ENCODE results near the gene PPP2R3C.
"Not testable (repeated sequence)": the region's sequence is repeated elsewhere in the genome, so short reads cannot be mapped to it uniquely, and the experiment has no call there.

PPP2R3C gene

DNA sequence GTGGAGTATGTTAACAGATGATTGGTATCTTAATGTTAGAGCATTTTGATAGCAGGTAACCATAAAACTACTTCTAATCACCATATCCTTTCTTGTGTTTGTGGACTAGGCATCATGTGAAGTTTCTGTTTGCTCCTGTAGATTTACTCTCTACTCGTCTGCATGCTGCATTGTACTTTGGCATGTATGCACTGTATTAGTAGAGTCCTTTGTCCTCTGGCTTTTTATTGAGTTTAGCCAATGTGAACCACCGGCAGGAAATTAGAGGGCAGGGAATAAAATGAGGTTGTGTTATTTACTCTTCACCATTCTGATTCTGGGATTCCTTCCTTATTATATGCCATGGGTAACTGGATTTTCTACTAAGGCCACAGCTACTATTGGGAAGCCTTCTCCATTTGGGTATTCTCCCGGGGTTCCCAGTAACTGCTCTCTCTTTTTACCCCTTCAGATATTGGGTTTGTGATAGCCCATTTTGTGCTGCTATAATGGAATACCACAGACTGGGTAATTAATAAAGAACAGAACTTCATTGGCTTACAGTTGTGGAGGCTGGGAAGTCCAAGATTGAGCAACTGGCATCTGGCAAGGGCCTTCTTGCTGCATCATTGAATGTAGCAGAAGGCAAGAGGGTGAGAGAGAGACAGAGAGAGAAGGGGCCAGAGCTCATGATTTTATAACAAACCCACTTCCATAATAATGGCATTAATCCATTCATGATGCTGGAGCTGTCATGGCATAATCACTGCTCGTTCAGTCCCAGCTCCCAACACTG, 53.4 kb downstream of the PPP2R3C start:
- no peaks in the 10 kb centered on the region for H4K20me1 ChIP-seq (ENCODE audit: control insufficient read depth, insufficient read depth, low read depth, low read length)
- H3K27ac ChIP-seq (ENCODE audit: low read depth, low read length), result no peak overlapping the region
- no peak overlapping the region for H3K4me3 ChIP-seq (ENCODE audit: low read length)
- H3K9me2 ChIP-seq (replicated peaks; ENCODE audit: control insufficient read depth, low read length), result no peaks in the 10 kb centered on the region
- H3K4me2 ChIP-seq (ENCODE audit: low read length), result no peak overlapping the region
- no peaks in the 10 kb centered on the region for H3K36me3 ChIP-seq (ENCODE audit: control insufficient read depth, low read length)
- peaks cover 19% of the 10 kb centered on the region for H3K4me1 ChIP-seq (ENCODE audit: control insufficient read depth, low read length)
- H3K79me2 ChIP-seq (ENCODE audit: control insufficient read depth, low read length), result no peaks in the 10 kb centered on the region
- TF ChIP-seq CTCF (IDR thresholded peaks at IDR 0.05; ENCODE audit: low read depth, low read length, poor library complexity, severe bottlenecking), result no peak
- no peak for TF ChIP-seq EZH2phosphoT487 (IDR thresholded peaks at IDR 0.05; ENCODE audit: borderline replicate concordance, low read length)
- H3F3A ChIP-seq (ENCODE audit: control insufficient read depth, insufficient read depth), result no peaks in the 10 kb centered on the region
- H3K9me3 ChIP-seq (ENCODE audit: control insufficient read depth, insufficient read depth, low read length), result no peaks in the 10 kb centered on the region
- no peaks in the 10 kb centered on the region for H3K27me3 ChIP-seq (ENCODE audit: control insufficient read depth, low read length)

GRCh38 chr14:35065731-35066130, 56.1 kb downstream of the PPP2R3C start:
- not testable (repeated sequence) for H3K9me3 ChIP-seq (ENCODE audit: control insufficient read depth, insufficient read depth, low read length); H3K4me3 ChIP-seq (ENCODE audit: low read length); H3K27me3 ChIP-seq (ENCODE audit: control insufficient read depth, low read length); H3F3A ChIP-seq (ENCODE audit: control insufficient read depth, insufficient read depth); H3K27ac ChIP-seq (ENCODE audit: low read depth, low read length); H3K79me2 ChIP-seq (ENCODE audit: control insufficient read depth, low read length); H3K36me3 ChIP-seq (ENCODE audit: control insufficient read depth, low read length); H4K20me1 ChIP-seq (ENCODE audit: control insufficient read depth, insufficient read depth, low read depth, low read length); H3K9me2 ChIP-seq (replicated peaks; ENCODE audit: control insufficient read depth, low read length); H3K4me2 ChIP-seq (ENCODE audit: low read length)
- peaks cover 14% of the 10 kb centered on the region for H3K4me1 ChIP-seq (ENCODE audit: control insufficient read depth, low read length)

DNA sequence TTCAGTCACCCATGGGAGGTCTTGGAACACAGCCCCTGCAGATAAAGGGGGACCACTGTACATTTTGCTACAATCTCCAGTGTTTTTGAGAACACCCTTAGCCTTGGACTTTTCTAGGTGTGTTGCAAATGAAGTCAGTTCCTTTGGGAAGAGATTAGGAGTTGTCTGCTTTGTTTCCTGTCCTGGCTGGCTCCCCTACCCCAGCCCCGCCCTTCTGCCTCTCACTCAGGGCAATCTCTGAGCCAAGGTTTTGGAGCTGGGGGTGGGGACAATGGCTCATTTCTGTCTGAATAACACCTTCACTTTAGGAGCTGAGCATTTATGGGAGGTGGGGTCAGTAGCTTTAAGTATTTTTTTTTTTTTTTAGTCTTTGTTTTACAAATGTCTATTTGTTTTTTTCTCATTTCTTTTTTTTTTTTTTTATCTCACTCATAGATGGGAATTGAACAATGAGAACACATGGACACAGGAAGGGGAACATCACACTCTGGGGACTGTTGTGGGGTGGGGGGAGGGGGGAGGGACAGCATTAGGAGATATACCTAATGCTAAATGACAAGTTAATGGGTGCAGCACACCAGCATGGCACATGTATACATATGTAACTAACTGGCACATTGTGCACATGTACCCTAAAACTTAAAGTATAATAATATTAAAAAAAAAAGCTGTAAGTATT, 60.5 kb downstream of the PPP2R3C start:
- not testable (repeated sequence) for H3K79me2 ChIP-seq (ENCODE audit: control insufficient read depth, low read length); H3K27me3 ChIP-seq (ENCODE audit: control insufficient read depth, low read length); H4K20me1 ChIP-seq (ENCODE audit: control insufficient read depth, insufficient read depth, low read depth, low read length); H3F3A ChIP-seq (ENCODE audit: control insufficient read depth, insufficient read depth); H3K9me2 ChIP-seq (replicated peaks; ENCODE audit: control insufficient read depth, low read length); H3K9me3 ChIP-seq (ENCODE audit: control insufficient read depth, insufficient read depth, low read length); H3K27ac ChIP-seq (ENCODE audit: low read depth, low read length); H3K36me3 ChIP-seq (ENCODE audit: control insufficient read depth, low read length); H3K4me3 ChIP-seq (ENCODE audit: low read length); H3K4me2 ChIP-seq (ENCODE audit: low read length); H3K4me1 ChIP-seq (ENCODE audit: control insufficient read depth, low read length)

- H3K9me3 ChIP-seq (ENCODE audit: control insufficient read depth, insufficient read depth, low read length), result no peaks in the 10 kb centered on the region
- no peaks in the 10 kb centered on the region for H3K27me3 ChIP-seq (ENCODE audit: control insufficient read depth, low read length)
- H3K79me2 ChIP-seq (ENCODE audit: control insufficient read depth, low read length), result no peaks in the 10 kb centered on the region
- no peaks in the 10 kb centered on the region for H3K9me2 ChIP-seq (replicated peaks; ENCODE audit: control insufficient read depth, low read length)
- no peak overlapping the region for H3K4me3 ChIP-seq (ENCODE audit: low read length)
- H3F3A ChIP-seq (ENCODE audit: control insufficient read depth, insufficient read depth), result no peaks in the 10 kb centered on the region
- no peaks in the 10 kb centered on the region for H4K20me1 ChIP-seq (ENCODE audit: control insufficient read depth, insufficient read depth, low read depth, low read length)
- no peaks in the 10 kb centered on the region for H3K36me3 ChIP-seq (ENCODE audit: control insufficient read depth, low read length)
- no peak for TF ChIP-seq EZH2phosphoT487 (IDR thresholded peaks at IDR 0.05; ENCODE audit: borderline replicate concordance, low read length)
- no peak for TF ChIP-seq CTCF (IDR thresholded peaks at IDR 0.05; ENCODE audit: low read depth, low read length, poor library complexity, severe bottlenecking)
- H3K4me1 ChIP-seq (ENCODE audit: control insufficient read depth, low read length), result peaks cover 4% of the 10 kb centered on the region
- H3K4me2 ChIP-seq (ENCODE audit: low read length), result no peak overlapping the region
- H3K27ac ChIP-seq (ENCODE audit: low read depth, low read length), result no peak overlapping the region
Measured at GRCh38 chr14:35052637-35053036, 69.2 kb downstream of the PPP2R3C start.

Measured in DOHH2 (cell line).